GM21423 (cell line): ENCODE measurements around the gene FOLR1.

Experiments used
- ATAC-seq: cut with Tn5 transposase; IDR thresholded peaks from one replicate; pipeline ENCODE4 v1.9.1; 2021; ENCODE audit warnings: mild to moderate bottlenecking, moderate library complexity; ENCODE audit not compliant: unreplicated experiment

Gene FOLR1

GRCh38 chr11:72222907-72223614, 31.1 kb downstream of the FOLR1 start:
- ATAC-seq, result peak; percentile 70

- peak; percentile 39 for ATAC-seq
These were observed 31.9 kb downstream of the FOLR1 start for GRCh38 chr11:72223615-72224563.

DNA sequence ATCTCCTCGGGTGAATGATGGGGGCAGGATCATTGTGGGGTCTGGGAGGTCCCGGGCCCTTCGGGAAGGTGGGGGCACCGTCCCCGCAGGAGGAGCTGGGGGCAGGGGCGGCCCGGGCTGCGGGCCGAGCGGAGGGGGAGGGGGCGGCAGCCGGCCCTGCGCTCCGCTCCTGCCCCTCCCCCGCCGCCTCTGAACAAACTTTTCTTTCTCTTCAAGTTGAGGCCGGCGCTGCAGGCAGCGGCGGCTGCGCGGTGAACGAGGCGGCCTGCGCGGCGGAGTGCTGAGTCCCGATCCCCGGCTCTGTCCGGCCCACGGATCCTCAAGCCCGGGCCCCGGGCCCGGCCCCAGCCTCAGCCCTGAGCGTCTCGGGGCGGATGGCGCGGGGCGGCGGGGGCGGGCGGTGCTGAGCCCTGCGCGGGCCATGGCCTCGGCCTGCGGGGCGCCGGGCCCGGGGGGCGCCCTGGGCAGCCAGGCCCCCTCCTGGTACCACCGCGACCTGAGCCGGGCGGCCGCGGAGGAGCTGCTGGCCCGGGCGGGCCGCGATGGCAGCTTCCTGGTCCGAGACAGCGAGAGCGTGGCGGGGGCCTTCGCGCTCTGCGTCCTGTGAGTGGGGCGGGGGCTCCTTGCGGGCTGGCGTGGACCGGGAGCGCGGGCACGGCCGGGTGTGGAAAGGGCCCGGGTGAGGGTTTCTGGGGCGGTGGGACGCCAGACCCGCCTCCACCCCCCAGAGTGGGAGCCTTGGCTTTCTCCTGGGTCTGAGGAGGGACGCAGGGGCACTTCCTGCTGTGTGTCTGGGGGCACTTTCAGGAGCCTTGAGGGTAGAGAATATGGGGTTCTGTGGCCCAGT, 32.8 kb downstream of the FOLR1 start, which contains the start of gene INPPL1:
Gene INPPL1 (plus strand): TSS at position 204 of the 847 bp plus-strand sequence. CDS start 218 bp downstream, at position 422.
- no peak for ATAC-seq

DNA sequence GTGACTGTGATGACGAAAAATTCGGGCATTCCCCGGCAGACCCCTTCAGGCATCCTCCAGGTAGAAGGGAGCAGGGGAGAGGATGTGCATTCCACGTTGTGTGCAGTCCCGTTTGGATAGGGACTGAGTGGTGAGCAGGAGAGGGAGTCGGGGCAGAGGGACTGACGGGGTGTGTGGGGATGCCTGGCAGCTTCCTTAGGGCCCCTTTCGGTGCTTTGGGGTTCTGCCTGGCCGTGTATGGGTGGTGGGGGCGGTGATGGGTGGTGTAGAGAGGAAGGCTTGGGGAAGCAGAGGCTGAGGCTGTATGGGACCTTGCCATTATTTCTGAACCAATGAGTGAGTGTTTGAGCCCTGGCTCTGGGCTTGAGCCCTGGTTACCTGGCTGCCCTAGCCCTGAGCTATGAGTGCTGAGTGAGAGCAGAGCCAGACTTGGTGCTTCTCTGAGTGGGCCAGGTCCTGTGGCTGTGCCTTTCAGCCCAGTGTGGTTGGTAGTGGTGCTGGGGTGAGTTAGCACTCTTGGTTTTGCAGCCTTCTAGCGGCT, 33.5 kb downstream of the FOLR1 start:
- ATAC-seq, result no peak

GRCh38 chr11:72226701-72227100, 34.8 kb downstream of the FOLR1 start:
- ATAC-seq, result no peak

DNA sequence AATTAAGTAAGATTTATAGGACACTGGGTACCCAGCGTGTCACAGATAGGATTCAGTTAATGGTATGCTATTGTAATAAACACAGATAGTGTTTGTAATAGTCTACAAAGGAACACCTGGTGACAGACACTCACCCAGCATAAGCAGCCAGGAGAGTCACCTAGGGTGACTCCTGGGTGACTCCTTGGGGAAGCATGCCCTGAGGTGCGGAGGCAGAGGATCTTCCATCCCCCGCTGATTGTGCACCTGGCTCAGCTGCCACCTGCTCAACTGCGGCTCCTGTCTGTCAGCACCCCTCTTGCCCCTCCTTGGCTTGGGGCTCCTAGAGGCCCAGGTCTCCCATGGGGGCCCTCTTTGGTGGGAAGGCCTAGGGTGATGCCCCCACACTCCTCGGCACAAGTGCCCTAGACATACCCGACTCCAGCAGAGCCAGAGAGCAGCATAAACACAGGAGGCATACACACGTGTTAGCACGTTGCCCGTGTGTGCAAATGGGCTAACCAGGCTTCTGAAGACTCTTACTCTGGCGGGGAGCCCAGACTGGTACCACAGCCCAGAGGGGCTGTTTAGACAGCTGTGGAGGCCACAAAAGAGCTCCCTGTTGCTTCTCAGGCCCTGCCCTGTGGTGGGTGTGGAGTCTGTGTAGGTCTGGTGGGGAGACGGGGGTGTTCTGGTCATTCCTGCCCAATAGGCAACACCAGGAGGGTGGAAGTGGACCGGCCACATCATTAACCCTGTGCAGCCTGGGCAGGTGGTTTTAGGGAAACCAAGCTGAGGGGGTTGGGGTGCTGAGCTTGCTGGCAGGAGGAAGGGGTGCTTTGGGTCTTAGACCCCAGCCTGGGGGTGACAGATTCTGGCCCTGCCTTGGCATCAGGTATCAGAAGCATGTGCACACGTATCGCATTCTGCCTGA, 35.6 kb downstream of the FOLR1 start:
- no peak for ATAC-seq

DNA sequence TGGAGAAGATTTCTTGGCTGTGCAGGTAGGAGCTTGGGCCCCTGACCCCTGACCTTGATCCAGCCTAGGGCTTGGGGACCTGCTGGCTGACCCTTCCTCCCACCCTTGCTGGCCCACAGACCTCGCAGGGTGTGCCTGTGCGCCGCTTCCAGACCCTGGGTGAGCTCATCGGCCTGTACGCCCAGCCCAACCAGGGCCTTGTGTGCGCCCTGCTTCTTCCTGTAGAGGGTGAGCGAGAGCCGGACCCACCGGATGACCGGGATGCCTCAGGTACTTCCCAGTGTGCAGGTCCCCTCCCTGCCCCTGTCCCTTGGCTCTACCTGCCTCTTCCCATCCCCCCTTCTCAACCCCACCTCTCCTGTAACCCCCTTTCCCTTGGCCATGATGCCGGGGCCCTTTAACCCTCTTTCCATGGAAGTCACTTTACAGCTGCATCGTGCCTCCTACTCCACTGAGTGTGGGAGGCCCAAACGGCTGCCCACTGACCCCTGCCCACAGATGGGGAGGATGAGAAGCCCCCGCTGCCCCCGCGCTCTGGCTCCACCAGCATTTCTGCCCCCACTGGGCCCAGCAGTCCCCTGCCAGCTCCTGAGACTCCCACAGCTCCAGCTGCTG, 36.4 kb downstream of the FOLR1 start:
- ATAC-seq, result no peak

DNA sequence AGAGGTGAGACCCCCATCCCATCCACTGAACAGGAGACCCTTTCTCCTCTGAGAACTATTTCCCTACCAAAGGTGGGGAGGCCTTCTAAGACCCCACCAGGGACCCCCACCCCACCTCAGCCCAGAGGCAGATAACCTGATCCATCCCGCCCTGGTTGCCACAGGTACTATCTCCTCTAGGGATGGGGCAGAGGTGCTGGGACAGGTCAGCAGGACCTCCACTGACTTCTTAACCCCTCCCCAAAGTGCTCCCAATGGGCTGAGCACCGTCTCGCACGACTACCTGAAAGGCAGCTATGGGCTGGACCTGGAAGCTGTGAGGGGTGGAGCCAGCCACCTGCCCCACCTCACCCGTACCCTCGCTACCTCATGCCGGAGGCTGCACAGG, 36.9 kb downstream of the FOLR1 start:
- ATAC-seq, result no peak

DNA sequence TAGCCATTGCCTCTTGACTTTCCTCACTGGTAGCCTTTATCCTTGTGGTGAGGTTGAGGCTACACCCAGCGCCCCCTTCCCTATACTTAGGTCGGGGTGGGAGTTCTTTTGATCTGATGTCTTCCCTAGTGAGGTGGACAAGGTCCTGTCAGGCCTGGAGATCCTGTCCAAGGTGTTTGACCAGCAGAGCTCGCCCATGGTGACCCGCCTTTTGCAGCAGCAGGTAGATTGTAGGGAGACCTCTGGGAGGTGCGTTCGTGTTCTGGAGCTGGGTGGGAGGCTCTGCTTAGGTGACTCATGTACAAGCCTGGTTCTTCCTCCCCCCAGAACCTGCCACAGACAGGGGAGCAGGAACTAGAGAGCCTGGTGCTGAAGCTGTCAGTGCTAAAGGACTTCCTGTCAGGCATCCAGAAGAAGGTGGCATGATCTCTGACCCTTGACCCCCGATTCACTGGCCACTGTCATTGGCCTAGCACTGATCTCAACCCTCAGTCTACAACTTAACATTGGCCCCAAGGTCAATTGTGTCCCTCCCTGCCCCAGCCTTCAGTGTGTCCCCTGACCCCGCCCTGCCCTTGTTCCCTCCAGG, 37.5 kb downstream of the FOLR1 start:
- ATAC-seq, result no peak

DNA sequence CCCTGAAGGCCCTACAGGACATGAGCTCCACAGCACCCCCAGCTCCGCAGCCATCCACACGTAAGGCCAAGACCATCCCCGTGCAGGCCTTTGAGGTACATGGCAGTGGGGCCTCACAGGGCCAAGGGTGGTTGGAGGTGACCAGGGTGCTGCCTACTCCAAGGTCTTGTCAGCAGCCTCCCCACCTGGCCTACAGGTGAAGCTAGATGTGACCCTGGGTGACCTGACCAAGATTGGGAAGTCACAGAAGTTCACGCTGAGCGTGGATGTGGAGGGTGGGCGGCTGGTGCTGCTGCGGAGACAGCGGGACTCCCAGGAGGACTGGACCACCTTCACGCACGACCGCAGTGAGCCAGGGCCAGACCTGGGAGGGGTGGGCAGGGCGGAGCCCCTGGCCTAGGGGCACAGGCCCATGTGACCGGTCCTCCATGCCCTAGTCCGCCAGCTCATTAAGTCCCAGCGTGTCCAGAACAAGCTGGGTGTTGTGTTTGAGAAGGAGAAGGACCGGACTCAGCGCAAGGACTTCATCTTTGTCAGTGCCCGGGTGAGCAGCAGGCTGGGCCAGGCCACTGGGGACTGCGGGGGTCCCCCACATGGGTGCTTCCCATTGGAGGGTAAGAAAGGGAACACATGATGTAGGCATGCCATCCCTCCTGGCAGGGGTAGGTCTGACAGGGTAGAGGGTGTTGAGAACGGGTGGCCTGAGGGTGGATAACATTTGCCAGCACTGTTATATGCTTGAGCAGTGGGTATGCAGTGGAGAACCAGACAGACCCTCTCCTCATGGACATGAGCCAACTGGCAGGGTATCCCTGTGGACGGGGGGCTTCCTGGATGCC, 38.2 kb downstream of the FOLR1 start:
- no peak for ATAC-seq

- ATAC-seq, result no peak
These were observed 38.9 kb downstream of the FOLR1 start for GRCh38 chr11:72230764-72231365.

DNA sequence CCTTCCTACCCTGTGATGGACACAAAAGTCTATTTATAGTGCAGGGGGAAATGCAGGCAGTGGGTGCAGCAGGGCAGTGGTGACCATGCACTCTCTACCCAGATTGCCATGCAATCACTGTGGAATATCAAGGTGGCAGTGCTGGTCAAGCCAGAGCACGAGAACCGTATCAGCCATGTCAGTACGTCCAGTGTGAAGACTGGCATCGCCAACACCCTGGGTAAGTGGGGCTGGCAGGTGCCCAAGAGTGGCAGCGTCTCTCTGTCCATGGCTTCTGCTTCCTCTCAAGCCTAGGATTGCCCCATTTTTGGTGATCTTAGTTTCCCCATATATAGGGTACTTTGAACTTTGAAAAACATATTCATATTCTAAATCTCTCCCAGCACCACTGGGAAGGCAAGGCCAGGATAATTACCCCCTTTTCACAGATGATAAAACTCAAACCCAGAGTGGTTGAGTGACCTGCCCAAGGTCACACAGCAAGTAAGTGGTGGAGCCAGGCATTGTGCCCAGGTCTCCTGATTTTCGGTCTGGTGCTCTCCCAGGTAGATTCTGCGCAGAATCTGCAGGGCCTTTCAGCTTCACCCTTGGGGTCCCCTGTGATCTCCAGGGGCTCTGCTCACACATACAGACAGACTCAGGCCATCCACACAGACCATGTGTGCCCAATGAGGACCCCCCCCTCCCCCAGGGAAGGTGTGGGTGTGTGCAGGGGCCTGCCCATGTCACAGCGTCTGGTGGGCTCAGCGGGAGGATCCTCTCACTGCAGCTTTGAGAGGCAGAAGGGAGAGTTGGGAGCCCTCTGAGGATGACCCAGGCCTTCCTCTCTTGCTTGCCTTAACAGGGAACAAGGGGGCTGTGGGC, 39.7 kb downstream of the FOLR1 start:
- no peak for ATAC-seq

GRCh38 chr11:72232260-72233055, 40.5 kb downstream of the FOLR1 start:
- no peak for ATAC-seq

GRCh38 chr11:72233056-72233772, 41.3 kb downstream of the FOLR1 start:
- no peak for ATAC-seq
